Measurements from ENCODE around the gene GRIK4. TPM values are rescaled to one million over a fixed set of nuclear protein-coding genes. Genes with fewer than 3 reads are reported as not detected.

GRIK4 gene
- total and polyA plus RNA-seq, 4 donors, result 0.05 to 0.25 (median 0.06) TPM; not detected in 1

DNA sequence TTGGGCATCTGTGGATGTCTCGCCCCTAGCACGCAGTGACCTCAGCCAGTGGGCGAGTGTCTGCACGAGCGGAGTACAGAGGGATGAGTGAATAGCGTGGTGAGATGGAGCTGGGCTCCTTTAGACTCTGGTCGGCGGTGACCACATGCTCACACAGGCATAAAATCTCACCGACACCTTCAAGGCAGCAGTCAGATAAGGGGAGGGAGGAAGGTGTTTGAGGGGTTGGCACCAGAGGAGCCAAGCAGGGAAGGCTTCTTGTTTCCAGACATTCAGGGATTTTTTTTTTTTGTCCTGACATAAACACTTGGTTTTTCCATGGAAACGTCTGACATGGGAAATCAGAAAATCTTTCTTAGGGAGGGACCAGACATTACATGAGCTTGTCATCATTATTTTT, 35.8 kb downstream of the GRIK4 start:
- Histone ChIP-seq H3K9ac (ENCODE audit: low read depth in 1 of 2, low read length in 2 of 2) (no peak overlapping the region), H3K4me3 (ENCODE audit: low read depth in 1 of 3, low read length in 3 of 3) (no peak overlapping the region), H3K36me3 (ENCODE audit: control insufficient read depth in 4 of 4, insufficient read depth in 3 of 4, low read depth in 1 of 4, low read length in 3 of 4) (no peaks in the 10 kb centered on the region), H3K27ac (ENCODE audit: low read depth in 1 of 2, low read length in 2 of 2) (no peak overlapping the region), H3K9me3 (ENCODE audit: control insufficient read depth in 4 of 4, low read length in 3 of 4) (peaks cover 0 to 3% (median 0%) of the 10 kb centered on the region in 4 donors), H3K27me3 (ENCODE audit: control insufficient read depth in 4 of 4, insufficient read depth in 4 of 4, low read length in 3 of 4) (peaks cover 0 to under 1% (median 0%) of the 10 kb centered on the region in 4 donors), H3K4me1 (ENCODE audit: control insufficient read depth in 4 of 4, insufficient read depth in 4 of 4, low read length in 3 of 4) (peaks cover 0 to 7% (median 3%) of the 10 kb centered on the region in 4 donors)
- WGBS, result 83% methylated on average over 10 of the region's 10 CpGs
- no peak for DNase-seq (ENCODE audit: low spot score)
- TF ChIP-seq RXRA (IDR thresholded peaks at IDR 0.05) (no peak), HNF4A (conservative IDR thresholded peaks at IDR 0.05) (no peak), TAF1 (conservative IDR thresholded peaks at IDR 0.05) (no peak), YY1 (IDR thresholded peaks at IDR 0.05) (no peak), EGR1 (IDR thresholded peaks at IDR 0.05; ENCODE audit: low read depth in 2 of 2) (no peak), JUND (IDR thresholded peaks at IDR 0.05) (no peak), GABPA (IDR thresholded peaks at IDR 0.05 in 1 of 2, conservative IDR thresholded peaks at IDR 0.05 in 1 of 2) (no peak), FOXA1 (IDR thresholded peaks at IDR 0.05) (no peak)
- TF ChIP-seq, protein P1, sequence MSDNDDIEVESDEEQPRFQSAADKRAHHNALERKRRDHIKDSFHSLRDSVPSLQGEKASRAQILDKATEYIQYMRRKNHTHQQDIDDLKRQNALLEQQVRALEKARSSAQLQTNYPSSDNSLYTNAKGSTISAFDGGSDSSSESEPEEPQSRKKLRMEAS (IDR thresholded peaks at IDR 0.05), result no peak
- TF ChIP-seq, protein P2, sequence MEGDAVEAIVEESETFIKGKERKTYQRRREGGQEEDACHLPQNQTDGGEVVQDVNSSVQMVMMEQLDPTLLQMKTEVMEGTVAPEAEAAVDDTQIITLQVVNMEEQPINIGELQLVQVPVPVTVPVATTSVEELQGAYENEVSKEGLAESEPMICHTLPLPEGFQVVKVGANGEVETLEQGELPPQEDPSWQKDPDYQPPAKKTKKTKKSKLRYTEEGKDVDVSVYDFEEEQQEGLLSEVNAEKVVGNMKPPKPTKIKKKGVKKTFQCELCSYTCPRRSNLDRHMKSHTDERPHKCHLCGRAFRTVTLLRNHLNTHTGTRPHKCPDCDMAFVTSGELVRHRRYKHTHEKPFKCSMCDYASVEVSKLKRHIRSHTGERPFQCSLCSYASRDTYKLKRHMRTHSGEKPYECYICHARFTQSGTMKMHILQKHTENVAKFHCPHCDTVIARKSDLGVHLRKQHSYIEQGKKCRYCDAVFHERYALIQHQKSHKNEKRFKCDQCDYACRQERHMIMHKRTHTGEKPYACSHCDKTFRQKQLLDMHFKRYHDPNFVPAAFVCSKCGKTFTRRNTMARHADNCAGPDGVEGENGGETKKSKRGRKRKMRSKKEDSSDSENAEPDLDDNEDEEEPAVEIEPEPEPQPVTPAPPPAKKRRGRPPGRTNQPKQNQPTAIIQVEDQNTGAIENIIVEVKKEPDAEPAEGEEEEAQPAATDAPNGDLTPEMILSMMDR (IDR thresholded peaks at IDR 0.05; ENCODE audit: low read depth, low read length, missing input control), result no peak
- TF ChIP-seq, protein P3, sequence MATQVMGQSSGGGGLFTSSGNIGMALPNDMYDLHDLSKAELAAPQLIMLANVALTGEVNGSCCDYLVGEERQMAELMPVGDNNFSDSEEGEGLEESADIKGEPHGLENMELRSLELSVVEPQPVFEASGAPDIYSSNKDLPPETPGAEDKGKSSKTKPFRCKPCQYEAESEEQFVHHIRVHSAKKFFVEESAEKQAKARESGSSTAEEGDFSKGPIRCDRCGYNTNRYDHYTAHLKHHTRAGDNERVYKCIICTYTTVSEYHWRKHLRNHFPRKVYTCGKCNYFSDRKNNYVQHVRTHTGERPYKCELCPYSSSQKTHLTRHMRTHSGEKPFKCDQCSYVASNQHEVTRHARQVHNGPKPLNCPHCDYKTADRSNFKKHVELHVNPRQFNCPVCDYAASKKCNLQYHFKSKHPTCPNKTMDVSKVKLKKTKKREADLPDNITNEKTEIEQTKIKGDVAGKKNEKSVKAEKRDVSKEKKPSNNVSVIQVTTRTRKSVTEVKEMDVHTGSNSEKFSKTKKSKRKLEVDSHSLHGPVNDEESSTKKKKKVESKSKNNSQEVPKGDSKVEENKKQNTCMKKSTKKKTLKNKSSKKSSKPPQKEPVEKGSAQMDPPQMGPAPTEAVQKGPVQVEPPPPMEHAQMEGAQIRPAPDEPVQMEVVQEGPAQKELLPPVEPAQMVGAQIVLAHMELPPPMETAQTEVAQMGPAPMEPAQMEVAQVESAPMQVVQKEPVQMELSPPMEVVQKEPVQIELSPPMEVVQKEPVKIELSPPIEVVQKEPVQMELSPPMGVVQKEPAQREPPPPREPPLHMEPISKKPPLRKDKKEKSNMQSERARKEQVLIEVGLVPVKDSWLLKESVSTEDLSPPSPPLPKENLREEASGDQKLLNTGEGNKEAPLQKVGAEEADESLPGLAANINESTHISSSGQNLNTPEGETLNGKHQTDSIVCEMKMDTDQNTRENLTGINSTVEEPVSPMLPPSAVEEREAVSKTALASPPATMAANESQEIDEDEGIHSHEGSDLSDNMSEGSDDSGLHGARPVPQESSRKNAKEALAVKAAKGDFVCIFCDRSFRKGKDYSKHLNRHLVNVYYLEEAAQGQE (IDR thresholded peaks at IDR 0.05), result no peak

DNA sequence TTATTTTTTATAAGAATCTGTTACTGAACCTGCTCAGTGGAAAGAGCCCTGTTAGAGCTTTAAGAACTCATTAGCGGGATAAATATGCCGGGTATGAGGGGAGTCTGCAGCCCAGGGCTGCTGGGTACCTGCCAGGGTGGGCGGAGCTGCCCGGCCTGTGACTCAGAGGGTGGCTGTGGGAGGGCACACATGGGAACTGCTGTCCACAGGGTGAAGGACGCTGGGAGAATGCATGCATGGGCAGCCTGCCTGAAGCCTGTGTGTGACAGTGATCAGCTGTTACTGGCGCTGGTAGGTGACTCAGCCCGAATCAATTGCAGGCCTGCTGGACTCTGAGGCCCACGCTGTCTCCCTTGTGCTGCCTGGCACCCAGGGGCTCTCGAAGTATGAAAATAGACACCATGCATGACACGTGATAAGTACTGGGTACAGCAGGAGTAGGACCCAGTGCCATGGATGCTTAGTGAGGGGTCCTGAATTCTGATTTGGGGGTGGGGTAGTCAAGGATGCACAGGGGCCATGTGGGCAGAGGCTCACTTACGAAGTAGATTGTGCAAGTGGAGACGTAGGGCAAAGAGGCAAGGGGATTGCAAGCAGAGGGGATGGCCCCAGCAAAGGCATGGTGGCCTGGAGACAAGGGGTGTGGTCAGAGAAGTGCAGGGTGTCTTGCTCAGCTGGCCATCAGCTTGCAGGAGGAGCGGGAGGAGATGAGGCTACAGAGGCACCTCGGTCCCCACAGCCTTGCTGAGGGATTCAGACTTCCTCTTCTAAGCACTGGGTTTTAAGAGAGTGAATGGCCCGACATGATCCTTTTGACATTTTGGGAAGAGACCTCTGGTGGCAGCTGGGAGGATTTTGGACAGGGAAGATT, 36.5 kb downstream of the GRIK4 start:
- H3K27ac ChIP-seq (ENCODE audit: low read depth in 1 of 2, low read length in 2 of 2), result peak overlapping the region; percentile 16 to 52

More for the DNA sequence above, 36.5 kb downstream of the GRIK4 start:
- peak; percentile 91 to 99 for TF ChIP-seq JUND (IDR thresholded peaks at IDR 0.05)
- TF ChIP-seq FOXA1 (IDR thresholded peaks at IDR 0.05), result no peak
- TF ChIP-seq HNF4A (conservative IDR thresholded peaks at IDR 0.05), result peak; percentile 52 to 90
- peak; percentile 58 for TF ChIP-seq SP1 (IDR thresholded peaks at IDR 0.05)
- TF ChIP-seq EGR1 (IDR thresholded peaks at IDR 0.05; ENCODE audit: low read depth in 2 of 2), result peak in 1 of 2 donors; percentile 28
- TF ChIP-seq RAD21 (IDR thresholded peaks at IDR 0.05), result peak; percentile 21 to 23
- TF ChIP-seq HNF4G (IDR thresholded peaks at IDR 0.05), result no peak
- TF ChIP-seq, protein P1 (IDR thresholded peaks at IDR 0.05), result peak; percentile 82
- TF ChIP-seq YY1 (IDR thresholded peaks at IDR 0.05), result peak; percentile 29
- peak; percentile 45 to 91 for TF ChIP-seq RXRA (IDR thresholded peaks at IDR 0.05)
- TF ChIP-seq, protein P4, sequence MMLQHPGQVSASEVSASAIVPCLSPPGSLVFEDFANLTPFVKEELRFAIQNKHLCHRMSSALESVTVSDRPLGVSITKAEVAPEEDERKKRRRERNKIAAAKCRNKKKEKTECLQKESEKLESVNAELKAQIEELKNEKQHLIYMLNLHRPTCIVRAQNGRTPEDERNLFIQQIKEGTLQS (IDR thresholded peaks at IDR 0.05), result peak; percentile 44
- peak; percentile 39 for TF ChIP-seq FOXA2 (IDR thresholded peaks at IDR 0.05)
- TF ChIP-seq, protein P3 (IDR thresholded peaks at IDR 0.05), result no peak
- TF ChIP-seq GABPA (IDR thresholded peaks at IDR 0.05 in 1 of 2, conservative IDR thresholded peaks at IDR 0.05 in 1 of 2), result no peak
- peak; percentile 45 for DNase-seq (ENCODE audit: low spot score)
- 33% methylated on average over 15 of the region's 15 CpGs for WGBS
- no peak overlapping the region for H3K4me3 ChIP-seq (ENCODE audit: low read depth in 1 of 3, low read length in 3 of 3)
- H3K27me3 ChIP-seq (ENCODE audit: control insufficient read depth in 4 of 4, insufficient read depth in 4 of 4, low read length in 3 of 4), result peaks cover 0 to 2% (median 0%) of the 10 kb centered on the region in 4 donors
- no peaks in the 10 kb centered on the region for H3K36me3 ChIP-seq (ENCODE audit: control insufficient read depth in 4 of 4, insufficient read depth in 3 of 4, low read depth in 1 of 4, low read length in 3 of 4)
- H3K9me3 ChIP-seq (ENCODE audit: control insufficient read depth in 4 of 4, low read length in 3 of 4), result no peaks in the 10 kb centered on the region
- H3K4me1 ChIP-seq (ENCODE audit: control insufficient read depth in 4 of 4, insufficient read depth in 4 of 4, low read length in 3 of 4), result peaks cover 0 to 7% (median 3%) of the 10 kb centered on the region in 4 donors
- no peak overlapping the region for H3K9ac ChIP-seq (ENCODE audit: low read depth in 1 of 2, low read length in 2 of 2)

Data from liver (tissue), 9 donors.